Measurements from ENCODE around the gene ENO2.

The ENO2 gene

GRCh38 chr12:6950811-6951540 lies 36.6 kb downstream of the ENO2 start, which contains the start of gene PTPN6:
PTPN6 (plus strand) TSS chr12:6951356; CDS start chr12:6951513, 157 bp downstream.
- peak; percentile 34 for DNase-seq

DNA sequence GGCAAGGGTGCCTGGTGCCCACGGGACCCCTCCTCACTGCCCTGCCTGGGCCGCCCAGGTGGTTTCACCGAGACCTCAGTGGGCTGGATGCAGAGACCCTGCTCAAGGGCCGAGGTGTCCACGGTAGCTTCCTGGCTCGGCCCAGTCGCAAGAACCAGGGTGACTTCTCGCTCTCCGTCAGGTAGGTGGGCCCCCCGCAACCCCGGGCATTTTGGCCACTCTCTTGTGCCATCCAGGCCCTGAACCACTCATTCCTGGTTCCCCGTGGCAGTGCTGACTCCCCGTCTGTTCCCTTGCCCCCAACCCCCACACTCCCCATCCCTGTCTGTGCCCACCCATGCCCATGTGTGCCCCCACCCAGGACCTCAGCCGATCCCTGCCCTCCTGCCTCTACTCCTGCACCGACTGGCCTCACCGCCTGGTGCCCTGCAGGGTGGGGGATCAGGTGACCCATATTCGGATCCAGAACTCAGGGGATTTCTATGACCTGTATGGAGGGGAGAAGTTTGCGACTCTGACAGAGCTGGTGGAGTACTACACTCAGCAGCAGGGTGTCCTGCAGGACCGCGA lies 37.3 kb downstream of the ENO2 start:
- peak; percentile 17 for DNase-seq

DNA sequence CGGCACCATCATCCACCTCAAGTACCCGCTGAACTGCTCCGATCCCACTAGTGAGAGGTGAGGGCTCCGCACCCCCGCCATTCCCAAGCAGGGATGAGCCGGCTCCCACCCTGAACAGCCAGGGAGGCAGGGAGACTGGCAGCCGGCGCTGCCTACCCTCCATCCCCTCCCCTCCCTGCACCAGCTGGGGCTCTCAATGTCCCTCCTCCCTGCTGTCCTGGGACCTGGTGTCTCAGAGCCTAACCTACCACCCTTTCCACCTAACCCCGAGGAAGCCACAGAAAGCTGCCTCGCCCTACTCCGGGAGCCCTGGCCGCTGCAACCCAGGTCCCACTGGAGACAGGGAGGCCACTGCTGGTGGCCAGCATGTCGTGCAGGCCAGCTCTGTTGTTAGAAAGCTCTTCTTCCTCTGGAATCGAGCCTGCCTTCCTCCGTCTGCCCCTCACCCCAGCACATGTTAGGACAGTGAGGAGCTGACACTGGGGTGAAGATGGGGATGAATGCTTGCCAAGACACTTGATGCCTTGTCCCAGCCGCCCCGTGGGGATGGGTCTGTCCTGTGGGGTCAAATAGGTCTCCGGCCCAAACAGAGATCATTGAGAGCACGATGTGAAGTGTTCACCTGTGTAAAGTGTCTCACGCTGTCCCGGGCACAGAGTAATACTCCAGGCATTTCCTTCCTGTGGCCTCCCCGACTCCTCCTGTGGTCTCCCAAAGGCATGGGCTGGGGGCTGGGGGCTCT lies 37.9 kb downstream of the ENO2 start:
- peak; percentile 17 for DNase-seq

GRCh38 chr12:6952863-6953441 lies 38.6 kb downstream of the ENO2 start:
- no peak for DNase-seq

DNA sequence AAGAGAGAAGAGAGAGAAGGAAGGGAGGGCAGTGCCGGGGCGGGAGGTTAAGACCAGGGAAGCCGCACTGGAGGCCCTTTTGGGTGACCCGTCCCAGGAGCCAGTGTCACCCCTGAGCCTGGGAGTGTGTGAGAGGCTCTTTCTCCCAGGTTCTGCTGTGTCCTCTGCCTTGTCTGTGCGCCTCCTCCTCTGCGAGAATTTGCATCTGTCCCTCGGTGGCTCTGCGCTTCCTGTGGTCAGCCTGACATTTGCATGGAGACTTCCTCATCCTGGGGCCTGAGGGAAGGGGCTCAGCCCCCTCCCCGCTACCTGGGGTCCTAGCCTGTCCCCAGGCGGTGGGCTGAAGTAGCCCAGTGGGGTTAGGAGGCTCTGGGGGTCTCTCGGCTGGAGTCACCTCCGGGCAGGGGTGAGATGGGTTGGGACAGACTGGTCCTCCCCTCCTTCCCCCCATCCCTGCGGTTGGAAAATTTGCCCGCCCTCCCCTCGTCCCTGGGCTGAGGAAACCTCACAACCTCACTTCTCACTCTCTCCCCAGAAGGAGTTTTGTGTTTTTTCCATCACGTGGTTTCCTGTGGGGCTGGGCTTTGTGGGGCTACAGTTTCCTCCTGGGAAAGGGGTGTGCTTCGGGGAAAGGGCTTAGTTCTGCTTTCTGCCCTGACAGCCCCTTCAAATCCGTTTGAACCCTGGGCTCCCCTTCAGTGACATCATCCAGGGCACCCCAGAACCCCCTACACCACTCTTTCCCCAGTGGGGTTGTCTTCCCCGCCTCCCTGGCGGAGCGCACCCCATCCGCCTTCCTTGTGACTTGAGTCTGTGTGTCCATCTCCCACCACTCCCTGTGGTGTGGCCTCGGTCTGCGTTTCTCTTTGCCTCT lies 39.3 kb downstream of the ENO2 start:
- peak; percentile 91 for DNase-seq

GRCh38 chr12:6954316-6955107 lies 40.1 kb downstream of the ENO2 start:
- peak; percentile 23 for DNase-seq

GRCh38 chr12:6955108-6956020 lies 41.0 kb downstream of the ENO2 start:
- DNase-seq: peak; percentile 17

GRCh38 chr12:6956021-6956727 lies 41.8 kb downstream of the ENO2 start:
- DNase-seq: no peak

DNA sequence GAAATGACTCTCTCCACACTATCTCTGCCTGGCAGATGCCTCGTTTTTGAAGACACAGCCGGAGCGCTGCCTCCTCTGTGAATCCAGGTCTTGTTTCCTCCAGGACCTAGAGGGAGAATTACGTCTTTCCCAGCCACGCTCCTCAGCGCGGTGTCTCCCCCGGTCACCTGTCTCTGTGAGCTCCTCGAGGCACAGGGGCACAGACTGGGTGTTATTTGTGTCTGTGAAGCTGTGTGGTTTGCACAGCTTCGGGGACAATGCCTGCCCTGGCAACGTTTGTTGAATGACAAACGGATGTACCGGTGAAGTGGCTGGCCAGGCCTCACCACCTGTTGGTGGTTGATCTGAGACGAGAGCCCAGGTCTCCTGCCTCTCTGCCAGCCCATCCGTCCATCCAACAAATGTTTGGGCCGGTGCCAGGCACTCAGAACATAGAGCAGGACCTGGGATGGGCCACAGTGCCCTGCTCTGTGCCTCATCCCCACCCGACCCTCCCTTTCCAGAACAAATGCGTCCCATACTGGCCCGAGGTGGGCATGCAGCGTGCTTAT lies 42.8 kb downstream of the ENO2 start:
- no peak for DNase-seq

DNA sequence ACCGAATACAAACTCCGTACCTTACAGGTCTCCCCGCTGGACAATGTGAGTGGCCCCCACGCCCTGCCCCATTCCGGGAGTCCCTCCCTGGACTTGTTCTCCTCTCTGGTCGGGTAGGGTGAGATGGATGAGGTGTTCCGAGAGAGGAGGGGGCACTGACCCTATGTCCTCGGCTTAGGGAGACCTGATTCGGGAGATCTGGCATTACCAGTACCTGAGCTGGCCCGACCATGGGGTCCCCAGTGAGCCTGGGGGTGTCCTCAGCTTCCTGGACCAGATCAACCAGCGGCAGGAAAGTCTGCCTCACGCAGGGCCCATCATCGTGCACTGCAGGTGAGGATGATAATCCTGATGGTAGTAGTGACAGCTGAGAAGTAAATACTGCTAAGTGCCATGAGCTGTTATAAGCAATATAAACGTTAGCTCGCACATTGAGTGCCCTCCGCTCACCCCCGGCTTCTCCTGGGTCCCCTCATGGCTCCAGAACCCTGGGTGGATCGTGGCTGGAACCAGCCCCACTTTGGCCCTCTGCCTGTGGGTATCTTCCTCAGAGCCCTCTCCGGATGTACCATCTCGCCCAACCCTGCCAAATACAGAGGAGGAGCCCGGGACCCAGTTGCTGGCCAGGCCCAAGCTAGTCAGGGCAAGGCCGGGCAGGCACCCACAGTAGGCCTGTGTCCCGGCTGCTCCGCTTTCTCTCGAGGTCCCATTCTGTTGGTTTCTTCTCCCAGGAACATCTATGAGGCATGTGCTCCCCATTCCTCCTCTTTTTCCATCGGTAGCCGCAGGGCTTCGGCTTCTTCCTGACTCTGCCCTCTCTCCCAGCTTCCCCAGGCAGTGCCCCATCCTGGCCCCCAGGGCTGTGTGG lies 43.6 kb downstream of the ENO2 start:
- no peak for DNase-seq

GRCh38 chr12:6958609-6959057 lies 44.3 kb downstream of the ENO2 start:
- DNase-seq: no peak

- no peak for DNase-seq
Measured at GRCh38 chr12:6959058-6959804, 44.9 kb downstream of the ENO2 start.

DNA sequence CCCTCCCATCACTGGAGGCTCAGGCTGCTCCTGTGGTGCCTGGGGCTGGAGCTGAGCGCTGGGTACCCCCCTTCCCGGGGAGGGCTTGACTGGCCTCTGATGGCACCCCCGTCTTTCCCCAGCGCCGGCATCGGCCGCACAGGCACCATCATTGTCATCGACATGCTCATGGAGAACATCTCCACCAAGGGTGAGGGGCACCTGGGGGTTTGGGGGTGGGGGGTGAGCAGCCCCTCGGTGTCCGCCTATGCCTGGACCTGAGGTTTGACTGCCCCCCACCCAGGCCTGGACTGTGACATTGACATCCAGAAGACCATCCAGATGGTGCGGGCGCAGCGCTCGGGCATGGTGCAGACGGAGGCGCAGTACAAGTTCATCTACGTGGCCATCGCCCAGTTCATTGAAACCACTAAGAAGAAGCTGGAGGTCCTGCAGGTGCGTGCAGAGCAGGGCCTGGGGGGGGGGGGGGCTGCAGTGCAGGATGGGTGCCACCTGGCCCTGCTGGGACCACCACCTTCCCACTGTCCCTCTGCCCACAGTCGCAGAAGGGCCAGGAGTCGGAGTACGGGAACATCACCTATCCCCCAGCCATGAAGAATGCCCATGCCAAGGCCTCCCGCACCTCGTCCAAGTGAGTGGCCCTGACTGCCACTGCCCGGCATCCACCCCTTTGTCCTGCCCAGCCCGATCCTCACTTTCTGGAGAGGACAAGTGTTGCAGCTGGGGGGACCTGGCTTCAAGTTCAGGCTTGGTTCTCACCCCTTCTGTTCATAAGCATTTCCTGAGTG lies 45.6 kb downstream of the ENO2 start:
- no peak for DNase-seq

GRCh38 chr12:6960593-6961277 lies 46.4 kb downstream of the ENO2 start:
- DNase-seq: peak; percentile 37

GRCh38 chr12:6961278-6961694 lies 46.9 kb downstream of the ENO2 start:
- DNase-seq: no peak

DNA sequence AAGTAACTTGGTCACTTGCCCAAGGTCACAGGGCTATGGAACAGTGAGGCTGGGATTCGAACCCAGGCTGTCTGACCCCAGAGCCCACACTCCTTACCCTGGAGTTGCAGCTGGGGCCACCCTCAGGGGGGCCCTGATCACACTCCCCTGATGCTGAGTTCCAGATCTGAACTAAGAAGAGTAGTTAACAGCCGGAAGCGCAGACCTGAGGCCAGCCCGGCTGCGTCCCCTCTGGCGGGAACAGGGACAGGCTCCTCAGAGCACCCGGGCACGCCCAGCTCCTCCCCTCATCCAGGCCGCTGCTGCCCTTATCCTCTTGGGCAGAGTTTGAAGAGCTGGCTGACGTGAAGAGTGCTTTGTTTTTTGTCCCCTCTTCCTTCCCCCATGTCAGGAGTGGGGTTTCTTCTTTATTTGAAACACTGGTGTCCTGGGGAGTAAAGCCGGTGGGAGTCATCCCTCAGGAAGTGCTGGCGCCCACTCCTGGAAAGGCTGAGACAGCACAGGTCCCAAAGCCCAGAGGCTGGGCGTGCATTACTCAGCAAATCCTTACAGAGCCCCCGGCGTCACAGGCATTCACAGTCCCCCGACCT lies 47.4 kb downstream of the ENO2 start:
- peak; percentile 63 for DNase-seq

All from right hindlimb (tissue), 1 donor.